DOHH2 (cell line): ENCODE measurements around the gene MRM2.
A peak's percentile ranks its signal among the peaks of the same experiment; 100 is the strongest.

Source experiments
- H3F3A ChIP-seq: fragments of 200-600 bp; sonication (generic), shearing (Covaris generic); 2 replicates; pipeline ENCODE4 v1.6.0; 2016; ENCODE audit warnings: antibody characterized with exemption, mild to moderate bottlenecking; ENCODE audit not compliant: control insufficient read depth, insufficient read depth
- H3K27ac ChIP-seq: fragments of 200-600 bp; sonication (generic); 2 replicates; pipeline ENCODE4 v1.5.1; 2014; ENCODE audit warnings: low read depth, mild to moderate bottlenecking, low read length, moderate library complexity
- H3K27me3 ChIP-seq: fragments of 200-600 bp; sonication (generic); 2 replicates; pipeline ENCODE4 v1.6.1; 2014; ENCODE audit warnings: mild to moderate bottlenecking, low read length, mixed read lengths; ENCODE audit not compliant: control insufficient read depth
- H3K36me3 ChIP-seq: fragments of 200-600 bp; sonication (generic); 2 replicates; pipeline ENCODE4 v1.6.1; 2014; ENCODE audit warnings: mild to moderate bottlenecking, low read length, moderate library complexity, mixed read lengths; ENCODE audit not compliant: control insufficient read depth
- H3K4me1 ChIP-seq: fragments of 200-600 bp; sonication (generic); 2 replicates; pipeline ENCODE4 v1.6.1; 2014; ENCODE audit warnings: mild to moderate bottlenecking, low read length, mixed read lengths; ENCODE audit not compliant: control insufficient read depth
- H3K4me2 ChIP-seq: fragments of 200-600 bp; sonication (generic); 2 replicates; pipeline ENCODE4 v1.6.0; 2014; ENCODE audit warnings: mild to moderate bottlenecking, low read length, moderate library complexity
- H3K4me3 ChIP-seq: fragments of 200-600 bp; sonication (generic); 2 replicates; pipeline ENCODE4 v1.5.1; 2014; ENCODE audit warnings: mild to moderate bottlenecking, low read length, mixed read lengths
- H3K79me2 ChIP-seq: fragments of 200-600 bp; sonication (generic); 2 replicates; pipeline ENCODE4 v1.6.1; 2014; ENCODE audit warnings: mild to moderate bottlenecking, low read length, mixed read lengths; ENCODE audit not compliant: control insufficient read depth
- H3K9me2 ChIP-seq: fragments of 200-600 bp; sonication (generic); replicated peaks from 2 replicates; pipeline ENCODE4 v1.6.1; 2014; ENCODE audit warnings: mild to moderate bottlenecking, low read length, mixed read lengths; ENCODE audit not compliant: control insufficient read depth
- H3K9me3 ChIP-seq: fragments of 200-600 bp; sonication (generic); 2 replicates; pipeline ENCODE4 v1.6.1; 2014; ENCODE audit warnings: antibody characterized with exemption, low read length, mixed read lengths; ENCODE audit not compliant: control insufficient read depth, insufficient read depth
- H4K20me1 ChIP-seq: fragments of 200-600 bp; sonication (generic); 2 replicates; pipeline ENCODE4 v1.6.0; 2014; ENCODE audit warnings: low read depth, mild to moderate bottlenecking, antibody characterized with exemption, low read length, moderate library complexity; ENCODE audit not compliant: control insufficient read depth, insufficient read depth
- EZH2phosphoT487 ChIP-seq: fragments of 200-600 bp; sonication (generic); IDR thresholded peaks from 2 replicates; pipeline ENCODE4 v1.6.1; 2017; ENCODE audit warnings: borderline replicate concordance, mild to moderate bottlenecking, antibody characterized with exemption, low read length, moderate library complexity, mixed read lengths
- TF ChIP-seq, protein P1 (sequence below): fragments of 200-600 bp; sonication (generic); IDR thresholded peaks from one replicate; pipeline ENCODE4 v1.5.1; 2014; ENCODE audit warnings: antibody characterized with exemption, mild to moderate bottlenecking, low read depth, low read length; ENCODE audit not compliant: poor library complexity, severe bottlenecking

Gene MRM2

DNA sequence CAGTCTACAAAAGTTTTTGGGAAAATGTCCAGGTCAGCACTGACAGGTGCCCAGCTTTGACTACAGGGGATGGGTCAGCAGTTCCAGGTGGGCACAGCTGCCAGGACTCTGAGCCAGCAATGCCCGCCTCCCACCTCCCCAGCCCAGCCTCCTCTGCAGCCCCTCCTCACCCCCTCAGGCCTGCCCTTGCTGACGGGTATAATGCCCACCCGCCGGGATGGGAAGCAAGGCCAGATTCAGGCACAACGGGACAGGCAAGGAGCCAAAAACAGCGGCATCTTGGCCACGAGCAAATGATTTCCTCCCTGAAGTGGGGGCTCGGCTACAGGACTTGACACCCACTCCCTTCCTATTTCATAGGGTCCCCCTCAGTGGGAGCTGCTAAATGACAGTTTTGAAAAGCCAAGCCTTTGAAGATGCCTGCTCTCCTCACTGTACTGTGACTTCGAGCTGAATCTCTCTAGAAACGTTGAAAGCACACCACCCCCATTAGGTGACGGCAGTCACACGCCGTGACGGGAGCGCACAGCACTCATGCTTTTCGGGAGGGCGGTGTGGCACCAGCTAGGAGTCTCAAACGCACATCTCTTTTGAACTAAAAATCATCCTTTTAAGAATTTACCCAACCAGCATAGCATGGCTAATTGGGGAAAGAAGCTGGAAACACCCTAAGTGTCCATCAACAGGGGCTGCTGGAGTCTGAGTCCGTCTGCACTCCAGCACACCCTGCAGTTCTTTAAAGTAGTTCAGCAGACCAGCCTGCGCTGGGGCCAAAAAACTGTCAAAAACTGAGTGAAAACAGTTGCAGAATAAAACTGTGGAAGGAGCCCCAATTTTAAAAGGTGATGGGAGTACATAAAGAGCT, 38.9 kb downstream of the MRM2 start:
- H3K9me2 ChIP-seq = no peaks in the 10 kb centered on the region
- H4K20me1 ChIP-seq = peaks cover 4% of the 10 kb centered on the region
- peak overlapping the region; percentile 18; the same call in 1 of the 2 replicates for H3K4me3 ChIP-seq
- no peak for TF ChIP-seq EZH2phosphoT487
- TF ChIP-seq, protein P1, sequence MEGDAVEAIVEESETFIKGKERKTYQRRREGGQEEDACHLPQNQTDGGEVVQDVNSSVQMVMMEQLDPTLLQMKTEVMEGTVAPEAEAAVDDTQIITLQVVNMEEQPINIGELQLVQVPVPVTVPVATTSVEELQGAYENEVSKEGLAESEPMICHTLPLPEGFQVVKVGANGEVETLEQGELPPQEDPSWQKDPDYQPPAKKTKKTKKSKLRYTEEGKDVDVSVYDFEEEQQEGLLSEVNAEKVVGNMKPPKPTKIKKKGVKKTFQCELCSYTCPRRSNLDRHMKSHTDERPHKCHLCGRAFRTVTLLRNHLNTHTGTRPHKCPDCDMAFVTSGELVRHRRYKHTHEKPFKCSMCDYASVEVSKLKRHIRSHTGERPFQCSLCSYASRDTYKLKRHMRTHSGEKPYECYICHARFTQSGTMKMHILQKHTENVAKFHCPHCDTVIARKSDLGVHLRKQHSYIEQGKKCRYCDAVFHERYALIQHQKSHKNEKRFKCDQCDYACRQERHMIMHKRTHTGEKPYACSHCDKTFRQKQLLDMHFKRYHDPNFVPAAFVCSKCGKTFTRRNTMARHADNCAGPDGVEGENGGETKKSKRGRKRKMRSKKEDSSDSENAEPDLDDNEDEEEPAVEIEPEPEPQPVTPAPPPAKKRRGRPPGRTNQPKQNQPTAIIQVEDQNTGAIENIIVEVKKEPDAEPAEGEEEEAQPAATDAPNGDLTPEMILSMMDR = no peak
- peaks cover 34% of the 10 kb centered on the region for H3K79me2 ChIP-seq
- H3K27me3 ChIP-seq = no peaks in the 10 kb centered on the region
- H3K4me2 ChIP-seq = peak overlapping the region; percentile 46
- no peak overlapping the region for H3K27ac ChIP-seq
- peaks cover 17% of the 10 kb centered on the region for H3K4me1 ChIP-seq
- 0 out of 2 replicates have a peak, but pooled peaks cover 2% of the 10 kb centered on the region for H3F3A ChIP-seq
- H3K9me3 ChIP-seq = peaks cover 17% of the 10 kb centered on the region; the same call in 1 of the 2 replicates
- peaks cover 75% of the 10 kb centered on the region for H3K36me3 ChIP-seq

DNA sequence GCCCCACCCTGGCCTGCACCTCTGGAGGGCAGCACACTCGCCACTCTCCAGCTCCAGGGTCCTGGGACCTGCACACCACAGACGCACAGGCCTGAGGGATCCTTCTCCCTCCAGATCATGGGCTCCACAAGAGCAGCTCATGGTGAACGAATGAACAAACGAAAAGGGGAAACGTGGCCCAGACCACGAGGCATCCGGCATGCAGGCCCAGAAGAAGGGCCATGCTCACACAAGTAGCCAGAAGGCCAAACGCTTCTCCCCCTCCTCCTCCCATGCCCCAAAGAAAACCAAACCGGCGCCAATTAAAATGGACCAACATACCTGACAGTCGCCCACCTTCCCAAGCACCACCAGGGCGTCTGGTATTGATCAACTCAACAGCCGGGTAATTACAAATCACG, 39.6 kb downstream of the MRM2 start:
- Histone ChIP-seq H3F3A (0 out of 2 replicates have a peak, but pooled peaks cover 2% of the 10 kb centered on the region), H3K4me1 (peaks cover 17% of the 10 kb centered on the region), H3K79me2 (peaks cover 39% of the 10 kb centered on the region), H3K9me3 (peaks cover 22% of the 10 kb centered on the region; the same call in 1 of the 2 replicates), H3K4me2 (no peak overlapping the region), H3K27me3 (no peaks in the 10 kb centered on the region), H4K20me1 (peaks cover 4% of the 10 kb centered on the region), H3K9me2 (no peaks in the 10 kb centered on the region), H3K27ac (no peak overlapping the region), H3K4me3 (no peak overlapping the region), H3K36me3 (peaks cover 73% of the 10 kb centered on the region)
- TF ChIP-seq EZH2phosphoT487 = no peak
- TF ChIP-seq, protein P1 = no peak

DNA sequence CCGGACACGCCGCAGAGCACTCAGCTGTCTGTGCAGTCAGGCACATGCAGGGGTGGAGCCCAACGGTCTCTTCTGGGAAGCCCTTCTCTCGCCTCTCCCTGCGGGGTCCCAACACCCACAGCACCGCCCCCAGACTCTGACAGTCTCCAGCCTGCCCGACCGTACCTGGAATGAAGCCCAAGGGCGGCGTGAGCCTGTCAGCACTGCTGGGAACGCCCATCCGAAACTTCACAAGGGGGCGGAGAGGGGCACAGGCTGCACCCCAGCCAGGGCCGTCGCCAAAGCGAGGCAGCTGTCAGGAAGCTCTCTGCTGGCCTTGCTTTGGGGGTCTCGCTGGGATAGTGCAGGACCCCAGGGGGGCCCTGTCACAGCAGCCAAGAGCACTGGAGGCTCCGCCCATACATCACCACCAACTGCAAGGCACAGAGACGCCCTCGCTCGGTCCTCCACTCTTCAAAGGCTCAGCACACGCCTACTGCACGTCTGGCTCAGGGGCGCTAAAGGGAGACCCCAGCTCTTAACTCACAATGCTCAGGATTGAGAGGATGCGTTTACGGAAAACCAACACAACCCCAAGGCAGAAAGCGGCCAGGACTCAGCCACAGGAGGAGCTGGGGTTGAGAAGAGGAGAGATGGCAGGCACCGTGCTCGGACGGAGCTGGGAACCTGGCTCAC, 40.2 kb downstream of the MRM2 start:
- Histone ChIP-seq H3K27me3 (no peaks in the 10 kb centered on the region), H3K27ac (no peak overlapping the region), H3K4me2 (no peak overlapping the region), H3K36me3 (peaks cover 75% of the 10 kb centered on the region), H3K9me2 (no peaks in the 10 kb centered on the region), H3K9me3 (peaks cover 27% of the 10 kb centered on the region; the same call in 1 of the 2 replicates), H3K4me3 (no peak overlapping the region), H3K79me2 (peaks cover 40% of the 10 kb centered on the region), H4K20me1 (peaks cover 4% of the 10 kb centered on the region), H3K4me1 (peaks cover 17% of the 10 kb centered on the region), H3F3A (0 out of 2 replicates have a peak, but pooled peaks cover 2% of the 10 kb centered on the region)
- TF ChIP-seq EZH2phosphoT487 = no peak
- TF ChIP-seq, protein P1 = no peak
